ENCODE results near the gene U2AF2. TPM values are rescaled to one million over a fixed set of nuclear protein-coding genes. Genes with fewer than 3 reads are reported as not detected.

The U2AF2 gene
- total and polyA plus RNA-seq, 9 of the 15 experiments (the other 6 are each of a cell fraction or from before 2014, with no cell fraction given) = 3.0 to 331 (median 157) TPM

- no peaks in the 10 kb centered on the region for H3K9me3 ChIP-seq (replicated peaks; ENCODE audit: control insufficient read depth, insufficient read depth, low read depth, low read length)
- H3K9me1 ChIP-seq (ENCODE audit: control insufficient read depth, insufficient read depth, low read length) = peaks cover 1% of the 10 kb centered on the region
- ChIA-PET POLR2A (interaction anchor here (0.6 kb wide), 1 partner anchor 15 kb away, joined by 3 read pairs; no protein-coding TSS in a partner anchor), CTCF (ENCODE audit: low intra/inter-chr PET ratio) (no interaction called here)
- in situ Hi-C loops (cut with MboI) = no loop called here
- DNase-seq (ENCODE audit: extremely low read depth in 1 of 4, low spot score in 3 of 4) (no peak), FAIRE-seq (no peak), ATAC-seq (no peak)
- no peak overlapping the region for H2AFZ ChIP-seq (ENCODE audit: low read depth, low read length)
- no peaks in the 10 kb centered on the region for H3K27me3 ChIP-seq (ENCODE audit: control insufficient read depth in 2 of 2, insufficient read depth in 2 of 2, low read length in 2 of 2)
- H3K36me3 ChIP-seq (ENCODE audit: control insufficient read depth, insufficient read depth, low read length) = peaks cover 86% of the 10 kb centered on the region; the same call in 2 of the 3 replicates
- H4K20me1 ChIP-seq (replicated peaks; ENCODE audit: control insufficient read depth, insufficient read depth, low read length) = peaks cover 40% of the 10 kb centered on the region
- intact Hi-C loops (cut with micrococcal nuclease) = no loop called here
- no peak overlapping the region for H3K4me2 ChIP-seq (ENCODE audit: insufficient read depth, low read length)
- 89% methylated on average over 20 of the region's 22 CpGs for WGBS (ENCODE audit: insufficient coverage, low coverage, missing lambda C conversion rate)
- H3K79me2 ChIP-seq (ENCODE audit: control insufficient read depth, insufficient read depth, low read length) = peaks cover 52% of the 10 kb centered on the region
- H3K9ac ChIP-seq (ENCODE audit: insufficient read depth in 1 of 2, low read depth in 2 of 2, low read length in 2 of 2) = no peak overlapping the region
- H3K27ac ChIP-seq (ENCODE audit: extremely low read depth, low read depth, low read length) = no peak overlapping the region
- no peak overlapping the region for H3K4me3 ChIP-seq
- no TSS peak for BruUV-seq (replicated peaks)
- peaks cover 0 to 51% of the 10 kb centered on the region in 2 experiments; a peak in 3 of 5 replicates for H3K4me1 ChIP-seq (replicated peaks in 1 of 2; ENCODE audit: control insufficient read depth in 2 of 2, insufficient read depth in 2 of 2, low read length in 2 of 2)
- TF ChIP-seq ZNF407 (IDR thresholded peaks at IDR 0.05; ENCODE audit: low read depth) = no peak
- no peak for TF ChIP-seq ZNF449 (CRISPR knock-in tag; IDR thresholded peaks at IDR 0.05)
- no peak for TF ChIP-seq CC2D1A (IDR thresholded peaks at IDR 0.05)
- no peak for TF ChIP-seq MAFF (IDR thresholded peaks at IDR 0.05; ENCODE audit: low read length)
- TF ChIP-seq SMAD1 (IDR thresholded peaks at IDR 0.05; ENCODE audit: low read depth, low read length, partially characterized antibody) = no peak
- TF ChIP-seq ZNF76 (CRISPR knock-in tag; IDR thresholded peaks at IDR 0.05; ENCODE audit: borderline replicate concordance) = no peak
- no peak for TF ChIP-seq MTA2 (IDR thresholded peaks at IDR 0.05; ENCODE audit: low read depth)
- TF ChIP-seq SUPT5H (IDR thresholded peaks at IDR 0.05) = no peak
- TF ChIP-seq GABPA (tag; conservative IDR thresholded peaks at IDR 0.05; ENCODE audit: low read depth) = no peak
- no peak for TF ChIP-seq ETV6 (IDR thresholded peaks at IDR 0.05; ENCODE audit: borderline replicate concordance in 1 of 2, low read depth in 2 of 2, low read length in 1 of 2)
- no peak for TF ChIP-seq ETV6 (CRISPR knock-in tag; IDR thresholded peaks at IDR 0.05; ENCODE audit: borderline replicate concordance)
- no peak for TF ChIP-seq CREB1 (IDR thresholded peaks at IDR 0.05)
- no peak for TF ChIP-seq CREB1 (CRISPR knock-in tag; IDR thresholded peaks at IDR 0.05)
- no peak for TF ChIP-seq ILK (tag; IDR thresholded peaks at IDR 0.05; ENCODE audit: borderline replicate concordance, low read depth)
Measured at GRCh38 chr19:55683449-55684261, 28.8 kb downstream of the U2AF2 start.

Measured in K562 (cell line).